NCI-H748 treated with DMSO at 0.1 percent for 48 hours (cell line): Measurements from ENCODE around the gene OMD.
"Not testable (repeated sequence)": the region's sequence is repeated elsewhere in the genome, so short reads cannot be mapped to it uniquely, and the experiment has no call there.

Experiments used
- DNase-seq: peaks from one replicate; lab custom pipeline; 2025; lab: John Stamatoyannopoulos, UW

Gene OMD

DNA sequence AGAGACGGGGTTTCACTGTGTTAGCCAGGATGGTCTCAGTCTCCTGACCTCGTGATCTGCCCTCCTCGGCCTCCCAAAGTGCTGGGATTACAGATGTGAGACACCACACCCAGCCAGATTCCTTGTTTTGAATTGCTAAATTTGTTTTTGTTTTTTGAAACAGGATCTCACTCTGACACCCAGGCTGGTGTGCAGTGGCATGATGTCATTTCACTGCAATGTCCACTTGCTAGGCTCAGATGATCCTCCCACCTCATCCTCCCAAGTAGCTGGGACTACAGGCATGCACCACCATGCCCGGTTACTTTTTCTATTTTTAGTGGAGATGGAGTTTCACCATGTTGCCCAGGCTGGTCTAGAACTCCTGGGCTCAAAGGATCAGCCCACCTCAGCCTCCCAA is 13.1 kb downstream of the OMD start:
- DNase-seq: not testable (repeated sequence)

DNA sequence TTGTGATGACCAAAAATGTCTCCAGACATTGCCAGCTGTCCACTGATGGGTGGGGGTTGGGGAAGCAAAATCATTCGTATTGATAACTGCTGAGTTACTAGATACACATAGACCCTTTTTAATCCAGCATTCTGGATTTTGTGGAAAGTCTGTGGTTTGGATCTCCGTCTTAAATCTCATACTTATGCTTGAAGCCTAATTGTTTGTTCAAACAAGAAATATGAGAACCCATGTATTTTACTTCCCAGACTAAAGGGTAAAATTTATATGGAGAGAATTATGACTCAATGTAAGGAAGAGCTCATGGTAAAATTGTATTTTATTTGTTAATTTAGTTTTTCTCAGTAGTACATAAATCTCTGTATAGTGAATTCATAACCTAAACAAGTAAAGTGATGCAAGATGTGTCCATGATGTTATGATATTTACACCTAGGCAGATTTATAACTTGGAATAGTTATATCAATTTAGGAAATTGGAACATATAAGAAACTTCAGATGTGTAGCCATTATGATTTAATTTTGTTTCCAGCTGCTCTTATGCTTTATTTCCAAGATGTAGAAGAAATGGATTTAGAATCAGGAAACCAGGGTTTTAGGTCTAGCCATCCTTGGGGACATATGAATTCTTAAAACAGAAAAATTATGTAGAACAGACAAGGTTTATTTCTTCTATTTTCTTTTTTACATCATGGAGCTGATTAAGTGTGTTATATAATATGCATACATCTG is 15.4 kb downstream of the OMD start:
- DNase-seq: no peak

DNA sequence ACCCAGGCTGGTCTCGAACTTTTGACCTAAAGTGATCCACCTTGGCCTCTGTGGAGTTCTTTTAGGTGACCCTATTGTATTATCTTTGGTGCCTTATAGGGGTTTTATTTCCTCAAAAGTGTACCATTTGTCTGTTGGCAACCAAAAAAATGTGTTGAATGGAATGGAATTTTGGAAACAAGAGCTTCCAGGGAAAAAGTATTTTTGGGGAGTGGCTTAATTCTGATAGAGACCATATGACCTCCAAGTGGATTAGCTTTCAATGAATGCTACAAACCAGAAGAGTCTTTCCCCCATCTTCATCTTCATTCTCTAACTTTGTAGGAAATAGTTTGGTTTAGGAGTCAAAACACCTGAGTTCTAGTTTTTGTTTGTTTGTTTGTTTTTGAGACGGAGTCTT is 16.5 kb downstream of the OMD start:
- no peak for DNase-seq

DNA sequence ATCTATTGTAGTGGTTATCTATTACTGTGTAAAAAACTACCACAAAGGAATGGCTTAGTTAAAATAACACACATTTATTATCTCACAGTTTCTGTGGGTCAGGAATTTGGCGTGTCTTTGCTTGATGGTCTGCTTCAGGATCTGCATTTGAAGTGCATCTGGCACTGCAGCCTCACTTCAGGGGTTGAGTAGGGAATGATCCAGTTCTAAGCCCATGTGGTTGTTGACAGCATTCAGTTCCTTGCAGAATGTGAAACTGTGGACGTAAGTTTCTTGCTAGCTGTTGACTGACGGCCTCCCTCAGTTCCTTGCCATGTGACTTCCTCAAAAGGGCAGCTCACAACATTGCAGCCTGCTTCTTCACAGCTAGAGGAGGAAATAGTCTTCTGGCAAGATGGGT is 17.8 kb downstream of the OMD start:
- no peak for DNase-seq

- no peak for DNase-seq
Measured at GRCh38 chr9:92405818-92406217, 18.5 kb downstream of the OMD start.

DNA sequence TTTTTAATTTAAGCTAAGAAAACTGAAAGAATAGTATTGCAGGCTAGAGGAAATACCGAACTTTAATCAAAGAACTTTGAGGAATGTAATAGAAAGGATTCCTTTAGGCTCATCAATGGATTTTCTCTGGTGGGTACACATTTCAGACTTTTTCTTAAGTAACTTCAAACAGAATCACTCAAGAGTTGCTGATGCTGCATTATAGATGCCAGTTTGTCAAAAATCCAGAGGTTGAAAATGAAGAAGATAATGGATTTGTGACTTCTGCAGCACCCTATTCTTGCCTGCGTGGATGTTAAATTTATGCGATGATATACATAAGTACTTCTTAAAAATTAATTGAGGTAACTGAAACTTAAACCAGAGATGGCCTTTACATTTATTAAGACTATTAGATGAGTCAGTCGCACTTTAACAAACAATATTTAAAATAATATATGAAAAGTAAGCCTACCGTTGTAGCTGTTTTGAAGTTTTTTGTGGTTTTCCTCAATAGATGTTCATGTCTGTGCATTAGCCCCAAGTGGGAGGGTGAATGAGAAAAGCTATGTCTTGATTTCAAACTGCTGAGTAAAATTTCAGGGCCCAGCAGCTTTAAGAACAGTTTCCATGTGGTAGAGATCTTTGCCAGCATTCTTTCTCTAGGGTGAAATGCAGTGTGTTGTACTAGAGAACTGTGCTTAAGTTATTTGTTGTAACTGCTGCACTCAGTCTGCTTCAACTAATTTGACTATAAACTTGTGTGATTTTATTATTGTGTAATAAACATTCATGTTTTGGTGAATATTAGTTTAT is 20.0 kb downstream of the OMD start, which contains the start of gene OGN:
Gene OGN (minus strand): TSS at position 537 of the 795 bp plus-strand sequence. CDS start 1,171 bp downstream, outside the sequence.
- DNase-seq: no peak

DNA sequence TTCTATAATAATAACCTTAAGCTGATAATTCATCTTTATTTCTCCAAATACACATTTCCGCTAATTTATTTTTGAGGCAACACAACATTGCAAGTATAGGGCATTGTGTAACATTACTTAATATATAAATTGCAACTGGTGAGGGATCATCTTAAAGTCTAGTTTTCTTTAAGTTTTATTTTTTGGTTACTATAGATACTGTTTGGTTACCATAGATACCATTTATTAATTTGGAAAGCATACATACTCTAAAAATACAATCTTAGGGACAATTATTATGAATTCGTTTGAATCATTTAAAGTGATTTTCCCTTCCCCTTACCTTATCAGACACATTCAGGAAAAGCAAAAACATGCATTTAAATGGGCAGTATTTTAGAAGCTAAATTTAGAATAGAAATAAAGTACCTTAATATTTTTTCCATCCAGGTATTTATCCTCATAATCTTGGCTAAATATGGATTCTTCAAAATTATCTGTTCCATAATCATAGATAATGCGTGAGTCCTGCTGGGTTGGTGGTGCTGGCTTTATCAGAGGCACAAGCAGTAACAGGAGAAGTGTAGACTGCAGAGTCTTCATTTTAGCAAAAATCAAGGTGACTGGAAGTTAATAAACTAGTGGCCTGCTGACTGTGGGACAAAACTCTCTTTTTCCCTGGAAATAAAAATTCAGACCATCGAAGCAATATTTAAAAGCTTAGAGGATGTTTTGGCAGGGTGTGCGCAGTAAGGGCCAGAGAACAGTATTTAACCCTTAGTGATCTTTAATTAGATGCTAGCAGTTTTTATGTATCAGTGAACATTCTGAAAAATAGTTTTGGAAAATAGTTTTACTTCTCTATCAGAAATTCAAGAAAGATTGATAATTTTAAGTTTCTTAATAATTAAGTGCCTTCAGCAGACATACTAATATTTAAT is 21.2 kb downstream of the OMD start:
- DNase-seq: no peak

- DNase-seq: no peak
Measured at GRCh38 chr9:92402360-92402759, 21.9 kb downstream of the OMD start.

DNA sequence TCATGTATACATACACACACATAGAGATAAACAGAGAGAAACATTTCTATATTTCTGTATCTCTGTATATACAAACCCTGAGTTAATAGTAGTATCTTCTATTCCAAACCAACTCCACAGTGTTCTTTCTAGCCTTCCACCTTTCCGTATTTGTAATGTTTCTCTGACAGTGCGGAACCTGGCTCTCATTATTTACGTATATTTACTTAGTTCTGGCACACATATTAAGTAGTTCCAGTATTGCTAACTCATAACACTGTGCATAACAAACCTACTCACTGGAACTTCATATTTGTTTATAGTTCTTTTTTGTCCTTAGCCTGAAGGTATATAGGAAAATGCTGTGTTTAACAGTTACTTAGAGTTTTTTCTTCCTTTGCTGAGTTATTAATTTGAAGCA is 26.4 kb downstream of the OMD start:
- DNase-seq: no peak

DNA sequence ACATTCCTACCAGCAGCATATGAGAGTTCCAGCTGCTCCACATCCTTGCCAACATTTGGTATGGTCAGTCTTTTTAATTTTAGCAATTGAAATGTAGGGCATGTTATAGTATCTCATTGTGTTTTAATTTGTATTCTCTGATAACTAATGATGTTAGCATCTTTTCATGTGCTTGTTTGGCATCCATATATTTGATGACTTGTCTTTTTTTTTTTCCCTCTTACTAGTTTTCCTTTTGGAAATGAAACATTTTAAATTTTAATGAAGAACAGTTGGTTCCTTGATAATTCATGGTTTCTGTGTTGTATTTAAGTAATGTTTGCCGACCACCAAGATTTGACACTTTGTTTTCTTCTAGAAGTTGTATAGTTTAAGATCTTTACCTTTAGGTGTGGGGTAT is 28.7 kb downstream of the OMD start:
- no peak for DNase-seq

GRCh38 chr9:92393686-92394085 is 30.6 kb downstream of the OMD start:
- DNase-seq: no peak

GRCh38 chr9:92392690-92393089 is 31.6 kb downstream of the OMD start:
- DNase-seq: no peak

DNA sequence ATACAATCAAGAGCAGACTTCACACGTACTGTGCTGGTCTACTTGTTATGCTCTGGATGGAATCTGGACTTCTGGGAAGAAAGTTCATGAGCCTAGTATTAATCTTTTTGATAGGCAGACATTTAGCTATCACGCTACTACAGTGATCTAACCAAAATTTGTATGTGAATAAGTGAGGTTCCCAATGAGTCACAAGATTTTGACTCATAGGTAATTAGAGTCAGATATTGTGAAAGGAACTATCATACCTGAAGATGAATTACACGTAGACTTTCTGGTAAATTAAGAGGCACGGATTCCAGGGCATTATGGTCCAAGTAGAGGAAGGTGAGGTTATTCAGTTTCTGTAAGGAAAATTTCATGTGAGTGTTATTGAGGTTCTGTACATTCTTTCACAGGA is 38.3 kb downstream of the OMD start:
- no peak for DNase-seq

- DNase-seq: no peak
Measured at GRCh38 chr9:92385477-92385876, 38.8 kb downstream of the OMD start.

GRCh38 chr9:92385001-92385400 is 39.3 kb downstream of the OMD start:
- DNase-seq: no peak

GRCh38 chr9:92384375-92384774 is 39.9 kb downstream of the OMD start:
- DNase-seq: no peak

GRCh38 chr9:92381775-92382174 is 42.5 kb downstream of the OMD start:
- DNase-seq: no peak

DNA sequence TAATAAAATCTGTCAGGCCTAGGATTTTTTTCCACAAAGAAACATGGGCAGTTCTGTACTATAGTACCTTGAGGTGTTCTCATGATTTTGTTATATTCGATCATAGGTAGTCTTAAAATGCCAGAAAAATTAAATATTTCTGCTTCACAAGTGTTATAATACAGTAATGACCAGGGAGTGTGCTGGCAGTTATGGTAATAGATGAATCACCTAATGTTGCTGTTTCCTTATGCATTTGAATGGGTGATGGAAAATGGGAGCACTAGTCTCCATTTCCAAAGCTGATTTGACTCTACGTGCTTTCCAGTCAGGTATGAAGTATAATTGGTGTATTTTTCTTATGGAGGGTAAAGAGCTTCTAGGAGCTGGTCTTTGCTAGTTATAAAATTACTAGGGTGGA is 43.7 kb downstream of the OMD start:
- DNase-seq: no peak

DNA sequence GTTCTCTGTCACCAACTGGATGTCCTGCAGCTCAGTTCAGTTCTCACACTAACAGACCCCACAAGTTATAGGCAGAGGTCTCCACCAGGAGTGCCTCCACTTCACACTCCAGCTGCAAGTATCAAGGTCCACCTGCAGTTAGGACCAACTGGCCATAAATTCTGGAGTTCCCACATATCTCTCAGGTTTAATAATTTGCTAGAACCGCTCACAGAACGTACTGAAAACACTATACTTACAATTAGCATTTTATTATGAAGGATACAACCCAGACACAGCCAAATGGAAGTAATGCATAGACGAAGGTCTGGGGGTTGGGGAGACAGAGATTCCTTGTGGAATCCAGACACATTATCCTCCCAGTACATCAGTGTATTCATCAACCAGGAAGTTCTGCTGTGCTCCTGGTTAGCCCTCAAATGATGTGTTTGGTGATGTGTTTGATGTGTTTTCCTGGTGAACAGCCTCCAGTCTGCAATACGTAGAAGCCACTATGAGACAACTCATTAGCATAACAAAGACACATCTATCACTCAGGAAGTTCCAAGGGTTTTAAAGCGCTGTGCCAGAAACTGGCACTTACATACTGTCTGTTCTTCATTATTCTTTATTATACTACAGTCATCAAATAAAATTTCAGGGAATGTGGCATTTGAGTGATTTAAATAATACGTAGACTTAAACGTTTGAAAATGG is 45.3 kb downstream of the OMD start:
- no peak for DNase-seq

DNA sequence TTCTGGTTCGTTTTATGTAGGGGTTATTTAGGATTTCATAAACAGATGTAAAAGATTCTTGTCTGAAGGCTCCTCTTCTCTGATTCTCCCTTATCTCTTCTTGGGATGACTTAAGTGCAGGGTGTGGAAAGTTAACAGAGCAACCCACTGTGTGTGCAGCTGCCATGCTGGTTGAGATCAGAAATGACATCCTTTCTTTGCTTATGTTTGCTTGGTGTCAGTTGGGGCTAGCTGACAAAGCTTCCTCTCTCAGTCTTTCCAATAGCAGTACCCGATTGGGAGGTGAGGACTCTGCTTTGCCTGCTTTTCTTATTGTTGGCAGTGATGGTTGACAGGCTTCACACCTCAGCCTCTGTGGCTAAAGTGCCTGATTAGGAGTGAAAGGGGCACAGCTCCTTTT is 46.4 kb downstream of the OMD start:
- no peak for DNase-seq

- no peak for DNase-seq
Measured at GRCh38 chr9:92373167-92373566, 51.1 kb downstream of the OMD start.

DNA sequence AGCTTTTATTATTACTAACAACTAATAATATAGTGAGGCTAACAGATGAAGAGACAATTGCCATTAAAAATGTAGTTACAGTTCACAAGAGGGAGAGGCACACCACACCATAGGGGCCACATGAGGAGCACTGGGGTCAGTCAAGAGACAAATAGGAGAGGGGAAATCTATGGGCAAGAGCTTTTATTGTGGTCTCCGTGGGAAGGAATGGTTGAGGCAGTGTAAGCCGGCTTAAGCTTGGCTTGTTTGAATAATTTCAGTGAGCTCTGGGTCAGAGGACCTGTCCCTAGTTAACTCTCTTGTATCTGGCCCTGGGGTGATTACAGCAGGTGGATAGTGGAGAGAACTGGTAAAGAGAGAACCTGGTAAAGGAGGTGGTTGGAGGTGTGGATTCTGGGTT is 55.2 kb downstream of the OMD start:
- DNase-seq: no peak
